ENCODE measurements around the gene KRT76.

DNA sequence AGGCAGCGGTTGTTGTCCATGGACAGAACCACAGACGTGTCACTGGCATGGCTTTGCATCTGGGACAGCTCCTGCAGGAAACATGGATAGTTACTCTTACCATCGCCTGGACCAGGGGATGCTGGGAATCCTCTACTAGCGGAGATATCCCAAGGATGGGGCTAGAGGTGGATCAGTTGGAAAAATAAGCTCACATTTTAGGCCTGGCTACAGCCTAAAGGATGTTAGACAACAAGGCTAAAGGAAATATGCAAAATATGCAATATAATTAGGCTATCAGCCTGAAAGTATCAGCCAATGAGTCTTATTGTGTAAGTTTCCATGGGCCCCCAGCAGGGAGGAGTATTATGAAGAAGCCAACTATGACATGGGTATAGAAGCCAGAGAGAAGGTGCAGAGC lies 5.0 kb downstream of the KRT76 start:
- no peak for TF ChIP-seq CTCF (conservative IDR thresholded peaks at IDR 0.05; ENCODE audit: low read depth in 2 of 2)
- no peak for TF ChIP-seq POLR2AphosphoS5 (IDR thresholded peaks at IDR 0.05; ENCODE audit: low read depth)
- TF ChIP-seq, protein P1, sequence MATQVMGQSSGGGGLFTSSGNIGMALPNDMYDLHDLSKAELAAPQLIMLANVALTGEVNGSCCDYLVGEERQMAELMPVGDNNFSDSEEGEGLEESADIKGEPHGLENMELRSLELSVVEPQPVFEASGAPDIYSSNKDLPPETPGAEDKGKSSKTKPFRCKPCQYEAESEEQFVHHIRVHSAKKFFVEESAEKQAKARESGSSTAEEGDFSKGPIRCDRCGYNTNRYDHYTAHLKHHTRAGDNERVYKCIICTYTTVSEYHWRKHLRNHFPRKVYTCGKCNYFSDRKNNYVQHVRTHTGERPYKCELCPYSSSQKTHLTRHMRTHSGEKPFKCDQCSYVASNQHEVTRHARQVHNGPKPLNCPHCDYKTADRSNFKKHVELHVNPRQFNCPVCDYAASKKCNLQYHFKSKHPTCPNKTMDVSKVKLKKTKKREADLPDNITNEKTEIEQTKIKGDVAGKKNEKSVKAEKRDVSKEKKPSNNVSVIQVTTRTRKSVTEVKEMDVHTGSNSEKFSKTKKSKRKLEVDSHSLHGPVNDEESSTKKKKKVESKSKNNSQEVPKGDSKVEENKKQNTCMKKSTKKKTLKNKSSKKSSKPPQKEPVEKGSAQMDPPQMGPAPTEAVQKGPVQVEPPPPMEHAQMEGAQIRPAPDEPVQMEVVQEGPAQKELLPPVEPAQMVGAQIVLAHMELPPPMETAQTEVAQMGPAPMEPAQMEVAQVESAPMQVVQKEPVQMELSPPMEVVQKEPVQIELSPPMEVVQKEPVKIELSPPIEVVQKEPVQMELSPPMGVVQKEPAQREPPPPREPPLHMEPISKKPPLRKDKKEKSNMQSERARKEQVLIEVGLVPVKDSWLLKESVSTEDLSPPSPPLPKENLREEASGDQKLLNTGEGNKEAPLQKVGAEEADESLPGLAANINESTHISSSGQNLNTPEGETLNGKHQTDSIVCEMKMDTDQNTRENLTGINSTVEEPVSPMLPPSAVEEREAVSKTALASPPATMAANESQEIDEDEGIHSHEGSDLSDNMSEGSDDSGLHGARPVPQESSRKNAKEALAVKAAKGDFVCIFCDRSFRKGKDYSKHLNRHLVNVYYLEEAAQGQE (IDR thresholded peaks at IDR 0.05; ENCODE audit: unreplicated experiment) = no peak
- TF ChIP-seq EZH2phosphoT487 (IDR thresholded peaks at IDR 0.05; ENCODE audit: unreplicated experiment) = no peak
- no peak for TF ChIP-seq EZH2 (IDR thresholded peaks at IDR 0.05; ENCODE audit: low read depth, unreplicated experiment)
- no peak for TF ChIP-seq NANOG (IDR thresholded peaks at IDR 0.05; ENCODE audit: borderline replicate concordance)
- no peak for TF ChIP-seq CREB1 (CRISPR knock-in tag; IDR thresholded peaks at IDR 0.05; ENCODE audit: low read depth)

All from GM23338 (cell line).